ENCODE results near the gene KCNV2.

- no peak for TF ChIP-seq POLR2A (IDR thresholded peaks at IDR 0.05)
- TF ChIP-seq, protein P1, sequence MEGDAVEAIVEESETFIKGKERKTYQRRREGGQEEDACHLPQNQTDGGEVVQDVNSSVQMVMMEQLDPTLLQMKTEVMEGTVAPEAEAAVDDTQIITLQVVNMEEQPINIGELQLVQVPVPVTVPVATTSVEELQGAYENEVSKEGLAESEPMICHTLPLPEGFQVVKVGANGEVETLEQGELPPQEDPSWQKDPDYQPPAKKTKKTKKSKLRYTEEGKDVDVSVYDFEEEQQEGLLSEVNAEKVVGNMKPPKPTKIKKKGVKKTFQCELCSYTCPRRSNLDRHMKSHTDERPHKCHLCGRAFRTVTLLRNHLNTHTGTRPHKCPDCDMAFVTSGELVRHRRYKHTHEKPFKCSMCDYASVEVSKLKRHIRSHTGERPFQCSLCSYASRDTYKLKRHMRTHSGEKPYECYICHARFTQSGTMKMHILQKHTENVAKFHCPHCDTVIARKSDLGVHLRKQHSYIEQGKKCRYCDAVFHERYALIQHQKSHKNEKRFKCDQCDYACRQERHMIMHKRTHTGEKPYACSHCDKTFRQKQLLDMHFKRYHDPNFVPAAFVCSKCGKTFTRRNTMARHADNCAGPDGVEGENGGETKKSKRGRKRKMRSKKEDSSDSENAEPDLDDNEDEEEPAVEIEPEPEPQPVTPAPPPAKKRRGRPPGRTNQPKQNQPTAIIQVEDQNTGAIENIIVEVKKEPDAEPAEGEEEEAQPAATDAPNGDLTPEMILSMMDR (IDR thresholded peaks at IDR 0.05), result no peak
These were observed 54.4 kb downstream of the KCNV2 start for GRCh38 chr9:2771661-2772060.
